K562 (cell line): ENCODE measurements around the gene ZBTB2. TPM values are rescaled to one million over a fixed set of nuclear protein-coding genes. Genes with fewer than 3 reads are reported as not detected.

Source experiments
- ATAC-seq: fragments of 200-7000 bp; cut with Tn5 transposase; 3 replicates; pipeline ENCODE4 v1.9.1; 2020; ENCODE audit warnings: moderate library complexity
- BruUV-seq: library from RNA; stranded (reverse); fragments of 400-500 nt; replicated peaks from 2 replicates; lab custom pipeline; 2021; lab: Mats Ljungman, UMichigan
- CTCF ChIA-PET: fragments of 300-600 bp; formaldehyde crosslinking; extraction: SDS; loops from one replicate; lab custom pipeline; 2021; ENCODE audit warnings: low intra/inter-chr PET ratio; lab: Yijun Ruan, JAX
- POLR2A ChIA-PET: fragments of 300-600, 350-650 bp; sonication (Branson Sonifier 250); formaldehyde crosslinking; extraction: SDS; loops from one replicate; lab custom pipeline; 2021; ENCODE audit warnings: antibody characterized with exemption, inconsistent platforms; lab: Yijun Ruan, JAX
- DNase-seq, 4 experiments: peaks; one replicate each; pipeline versions ENCODE4 v3.0.0 to v3.0.0-alpha.2; 2011 to 2018; ENCODE audit warnings: low spot score in 3 of 4, mixed read lengths in 3 of 4; ENCODE audit errors: extremely low read depth in 1 of 4
- FAIRE-seq: peaks from 2 replicates; lab custom pipeline; 2011; peaks lifted over from hg19 to GRCh38; lab: Jason Lieb, UNC
- H2AFZ ChIP-seq: 2 replicates; pipeline ENCODE4 v1.6.0; 2011; ENCODE audit warnings: low read depth, low read length, control low read depth, inconsistent platforms
- H3K27ac ChIP-seq: fragments of 200-600 bp; 3 replicates; pipeline ENCODE4 v1.8.0; 2011; ENCODE audit warnings: low read depth, mild to moderate bottlenecking, control low read depth, inconsistent platforms, low read length, moderate library complexity, mixed read lengths; ENCODE audit errors: extremely low read depth
- H3K27me3 ChIP-seq, 2 experiments: fragments of 300-600 bp in 1 of 2; 2 replicates in 1 of 2; 3 replicates in 1 of 2; pipeline versions ENCODE4 v1.6.0 to v1.8.0; 2011; ENCODE audit warnings: inconsistent platforms in 2 of 2, low read length in 2 of 2, mild to moderate bottlenecking in 1 of 2, mixed read lengths in 1 of 2, moderate library complexity in 1 of 2; ENCODE audit not compliant: control insufficient read depth in 2 of 2, insufficient read depth in 2 of 2
- H3K36me3 ChIP-seq: fragments of 300-600 bp; 3 replicates; pipeline ENCODE4 v1.8.0; 2011; ENCODE audit warnings: mild to moderate bottlenecking, low read length, inconsistent platforms; ENCODE audit not compliant: control insufficient read depth, insufficient read depth
- H3K4me1 ChIP-seq, 2 experiments: fragments of 200-600 bp in 1 of 2; replicated peaks in 1 of 2; 2 replicates in 1 of 2; 3 replicates in 1 of 2; pipeline versions ENCODE4 v1.5.1 to v1.8.0; 2011; ENCODE audit warnings: inconsistent platforms in 2 of 2, low read length in 2 of 2, mild to moderate bottlenecking in 1 of 2, mixed read lengths in 1 of 2, moderate library complexity in 1 of 2; ENCODE audit not compliant: control insufficient read depth in 2 of 2, insufficient read depth in 2 of 2
- H3K4me2 ChIP-seq: 2 replicates; pipeline ENCODE4 v1.6.1; 2011; ENCODE audit warnings: low read length, control low read depth, inconsistent platforms, mixed read lengths; ENCODE audit not compliant: insufficient read depth
- H3K4me3 ChIP-seq: fragments of 200-600 bp; sonication (generic), shearing (Covaris generic); 2 replicates; pipeline ENCODE4 v1.5.1; 2016; ENCODE audit warnings: control low read depth, inconsistent platforms
- H3K79me2 ChIP-seq: fragments of 200-600 bp; 3 replicates; pipeline ENCODE4 v1.8.0; 2011; ENCODE audit warnings: low read length, inconsistent platforms; ENCODE audit not compliant: control insufficient read depth, insufficient read depth
- H3K9ac ChIP-seq, 2 experiments: 2 replicates each; pipeline versions ENCODE4 v1.6.0 to v1.6.1; 2011; ENCODE audit warnings: low read depth in 2 of 2, low read length in 2 of 2, control low read depth in 1 of 2, inconsistent platforms in 1 of 2, mild to moderate bottlenecking in 1 of 2, mixed read lengths in 1 of 2; ENCODE audit not compliant: insufficient read depth in 1 of 2
- H3K9me1 ChIP-seq: one replicate; pipeline ENCODE4 v1.6.0; 2011; ENCODE audit warnings: inconsistent platforms, mild to moderate bottlenecking, low read length, moderate library complexity; ENCODE audit not compliant: control insufficient read depth, insufficient read depth
- H3K9me3 ChIP-seq: replicated peaks from 2 replicates; pipeline ENCODE4 v1.5.1; 2011; ENCODE audit warnings: low read depth, low read length, inconsistent platforms; ENCODE audit not compliant: control insufficient read depth, insufficient read depth
- H4K20me1 ChIP-seq: replicated peaks from 2 replicates; pipeline ENCODE4 v1.6.1; 2011; ENCODE audit warnings: low read length, inconsistent platforms, mixed read lengths; ENCODE audit not compliant: control insufficient read depth, insufficient read depth
- JUN ChIP-seq, 2 experiments: sonication (generic) in 1 of 2; formaldehyde crosslinking in 1 of 2; IDR thresholded peaks; 2 replicates each; pipeline versions ENCODE4 v1.6.1 to v1.8.0; 2012 to 2022; ENCODE audit warnings: borderline replicate concordance in 2 of 2, mild to moderate bottlenecking in 2 of 2, improper control_type of control experiment in 1 of 2, low read depth in 1 of 2, low read length in 1 of 2, missing genetic modification reagents in 1 of 2
- NELFE ChIP-seq: IDR thresholded peaks from 2 replicates; pipeline ENCODE4 v1.6.1; 2011; ENCODE audit warnings: mild to moderate bottlenecking; ENCODE audit not compliant: insufficient read depth, insufficient read length
- RAD51 ChIP-seq: fragments of 450-650 bp; IDR thresholded peaks from 2 replicates; pipeline ENCODE4 v1.7.1; 2016; ENCODE audit warnings: low read depth, mild to moderate bottlenecking, borderline replicate concordance
- WGBS: fragments of 100-300 bp; shearing (Covaris generic); methylation state at CpG from one replicate; pipeline ENCODE4 v1.1.6; 2016; ENCODE audit warnings: low coverage, mixed read lengths; ENCODE audit not compliant: insufficient coverage; ENCODE audit errors: missing lambda C conversion rate; 5-methylcytosine and 5-hydroxymethylcytosine counted together
- in situ Hi-C: fragments of 300-500 bp; cut with MboI; formaldehyde crosslinking; loops from 4 replicates; pipeline ENCODE4 v1.15.0; 2018; ENCODE audit warnings: inconsistent platforms, mixed read lengths
- intact Hi-C: fragments of 100-400 bp; cut with micrococcal nuclease; formaldehyde crosslinking; loops from 2 replicates; pipeline ENCODE4 v1.14.2; 2022
- polyA plus RNA-seq, 8 experiments: library from polyadenylated mRNA; depleted of rRNA in 4 of 8; stranded (reverse) in 5 of 8; unstranded in 3 of 8; fragments of >200 nt; fragmentation: Nextera tagmentation in 2 of 8; fragmentation: Illumina TruSeq in 1 of 8; extraction: Ambion mirVana in 2 of 8; extraction: Trizol in 1 of 8; gene quantifications; 2 replicates each; pipeline versions ENCODE4 v1.2.1 to v1.2.3, GENCODE V29; 2011 to 2014; ENCODE audit warnings: inconsistent platforms in 1 of 8, missing spikeins in 1 of 8
- total RNA-seq, 7 experiments: library from RNA; depleted of rRNA in 6 of 7; stranded (reverse); fragments of >200 nt in 6 of 7; fragmentation: Illumina TruSeq in 2 of 7; extraction: Trizol in 2 of 7; gene quantifications; 2 replicates each; pipeline versions ENCODE4 v1.2.1 to v1.2.3, GENCODE V29; 2011 to 2021; ENCODE audit warnings: low replicate concordance in 1 of 7
- TF ChIP-seq, protein P1 (sequence below): fragments of 450-650 bp; formaldehyde crosslinking; IDR thresholded peaks from 2 replicates; pipeline ENCODE4 v1.4.0; 2022; ENCODE audit warnings: missing genetic modification characterization
- TF ChIP-seq, protein P2 (sequence below): fragments of 250-450 bp; sonication (Bioruptor Pico); IDR thresholded peaks from 2 replicates; pipeline ENCODE4 v1.9.0; 2021; ENCODE audit warnings: mild to moderate bottlenecking
- TF ChIP-seq, protein P3 (sequence below): fragments of 450-650 bp; formaldehyde crosslinking; IDR thresholded peaks from 2 replicates; pipeline ENCODE4 v1.4.0; 2022; ENCODE audit warnings: mild to moderate bottlenecking, moderate library complexity

ZBTB2 gene
- total and polyA plus RNA-seq, 9 of the 15 experiments (the other 6 are each of a cell fraction or from before 2014, with no cell fraction given) = 5.1 to 26.2 (median 16.4) TPM

DNA sequence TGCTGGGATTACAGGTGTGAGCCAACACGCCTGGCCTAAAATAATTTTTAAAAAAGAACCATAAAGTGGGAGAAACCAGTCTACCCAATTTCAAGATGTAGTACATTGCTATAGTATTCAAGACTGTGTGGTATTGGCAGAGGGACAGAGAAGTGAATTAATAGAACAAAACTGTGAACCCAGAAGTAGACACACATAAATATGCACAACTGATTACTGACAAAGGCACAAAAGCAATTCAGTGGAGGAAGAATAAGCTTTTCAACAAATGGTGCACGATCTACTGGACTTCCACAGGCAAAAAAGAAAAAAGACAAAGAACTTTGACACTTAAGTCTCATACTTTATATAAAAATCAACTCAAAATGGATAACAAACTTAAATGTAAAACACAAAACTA, 15.5 kb downstream of the ZBTB2 start:
- no TSS peak for BruUV-seq
- Histone ChIP-seq H3K9ac (no peak overlapping the region; a peak in 1 of 4 replicates), H3K27ac (no peak overlapping the region; the same call in 2 of the 3 replicates), H3K9me1 (no peaks in the 10 kb centered on the region), H3K79me2 (peaks cover 60% of the 10 kb centered on the region), H2AFZ (no peak overlapping the region; the same call in 1 of the 2 replicates), H3K27me3 (no peaks in the 10 kb centered on the region), H3K36me3 (peaks cover 23% of the 10 kb centered on the region), H3K4me1 (peaks cover 11 to 12% of the 10 kb centered on the region in 2 experiments), H3K4me2 (no peak overlapping the region), H3K4me3 (no peak overlapping the region), H3K9me3 (no peaks in the 10 kb centered on the region), H4K20me1 (no peaks in the 10 kb centered on the region)
- ATAC-seq = no peak
- CTCF ChIA-PET = no interaction called here
- intact Hi-C loops = loop anchor here (2.0 kb wide), 1 partner anchor 15 kb away; the partner anchor contains the start of gene ZBTB2
- DNase-seq = no peak
- POLR2A ChIA-PET = interaction anchor here (1.0 to 1.4 kb wide), 2 partner anchors 14 to 18 kb away, joined by 4 to 5 read pairs; no protein-coding TSS in a partner anchor
- TF ChIP-seq, protein P1, sequence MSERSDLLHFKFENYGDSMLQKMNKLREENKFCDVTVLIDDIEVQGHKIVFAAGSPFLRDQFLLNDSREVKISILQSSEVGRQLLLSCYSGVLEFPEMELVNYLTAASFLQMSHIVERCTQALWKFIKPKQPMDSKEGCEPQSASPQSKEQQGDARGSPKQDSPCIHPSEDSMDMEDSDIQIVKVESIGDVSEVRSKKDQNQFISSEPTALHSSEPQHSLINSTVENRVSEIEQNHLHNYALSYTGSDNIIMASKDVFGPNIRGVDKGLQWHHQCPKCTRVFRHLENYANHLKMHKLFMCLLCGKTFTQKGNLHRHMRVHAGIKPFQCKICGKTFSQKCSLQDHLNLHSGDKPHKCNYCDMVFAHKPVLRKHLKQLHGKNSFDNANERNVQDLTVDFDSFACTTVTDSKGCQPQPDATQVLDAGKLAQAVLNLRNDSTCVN (CRISPR knock-in tag) = no peak
- TF ChIP-seq NELFE = no peak
- TF ChIP-seq, protein P2, sequence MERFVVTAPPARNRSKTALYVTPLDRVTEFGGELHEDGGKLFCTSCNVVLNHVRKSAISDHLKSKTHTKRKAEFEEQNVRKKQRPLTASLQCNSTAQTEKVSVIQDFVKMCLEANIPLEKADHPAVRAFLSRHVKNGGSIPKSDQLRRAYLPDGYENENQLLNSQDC (CRISPR knock-in tag) = no peak
- no peak for TF ChIP-seq RAD51
- TF ChIP-seq, protein P3, sequence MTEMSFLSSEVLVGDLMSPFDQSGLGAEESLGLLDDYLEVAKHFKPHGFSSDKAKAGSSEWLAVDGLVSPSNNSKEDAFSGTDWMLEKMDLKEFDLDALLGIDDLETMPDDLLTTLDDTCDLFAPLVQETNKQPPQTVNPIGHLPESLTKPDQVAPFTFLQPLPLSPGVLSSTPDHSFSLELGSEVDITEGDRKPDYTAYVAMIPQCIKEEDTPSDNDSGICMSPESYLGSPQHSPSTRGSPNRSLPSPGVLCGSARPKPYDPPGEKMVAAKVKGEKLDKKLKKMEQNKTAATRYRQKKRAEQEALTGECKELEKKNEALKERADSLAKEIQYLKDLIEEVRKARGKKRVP = no peak
- TF ChIP-seq JUN (IDR thresholded peaks at IDR 0.05; ENCODE audit: borderline replicate concordance, low read depth, low read length) = no peak
- no peak for TF ChIP-seq JUN (CRISPR knock-in tag; IDR thresholded peaks at IDR 0.05; ENCODE audit: borderline replicate concordance)
- FAIRE-seq = no peak
- 47% methylated on average over 2 of the region's 2 CpGs for WGBS
- in situ Hi-C loops = no loop called here
